ENCODE results near the gene NEDD9. TPM values are rescaled to one million over a fixed set of nuclear protein-coding genes. Genes with fewer than 3 reads are reported as not detected.

The NEDD9 gene
- polyA plus RNA-seq, 3 donors = 18.2 to 35.9 (median 33.0) TPM

DNA sequence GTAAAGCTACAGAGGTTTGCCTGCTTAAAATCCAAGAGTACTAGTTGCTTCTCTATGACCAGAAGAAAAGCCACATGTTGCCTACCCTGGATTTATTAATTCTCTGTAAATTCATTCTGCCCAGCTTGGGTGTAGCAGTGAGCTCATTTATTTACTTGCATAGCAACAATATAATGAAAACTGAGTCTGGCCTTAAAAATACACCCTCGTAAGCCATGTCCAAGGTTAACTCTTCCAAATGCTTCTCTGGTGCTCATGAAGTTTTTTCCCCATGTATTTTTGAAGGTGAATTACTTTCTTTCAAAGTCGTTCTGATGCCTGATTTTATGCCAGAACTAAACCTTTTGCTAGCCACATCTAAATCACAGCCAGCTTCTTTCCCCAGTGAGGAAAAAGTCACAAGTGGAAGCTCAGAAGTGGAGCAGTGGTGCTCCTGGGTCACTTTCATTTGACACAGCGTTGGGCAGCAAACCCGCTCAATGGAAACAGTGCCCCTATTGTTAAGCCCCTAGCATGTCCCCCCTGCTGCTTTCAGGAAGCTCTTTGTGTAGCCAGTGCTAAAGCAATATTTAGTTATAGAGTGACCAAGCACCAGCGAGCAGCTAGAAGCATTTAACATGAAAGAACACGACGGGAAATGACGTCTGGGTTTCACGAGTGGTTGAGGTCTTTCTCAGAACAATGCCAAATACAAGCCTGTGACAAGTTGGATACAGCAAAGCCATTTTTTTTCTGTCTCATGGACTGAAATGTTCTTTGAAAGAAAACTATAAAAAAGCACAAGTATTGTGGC lies 29.8 kb downstream of the NEDD9 start:
- peak overlapping the region in 2 of 7 donors; percentile 13 to 65 for H3K27ac Mint-ChIP-seq
- H3K9me3 ChIP-seq (replicated peaks in 1 of 2; ENCODE audit: control insufficient read depth in 1 of 2, insufficient read depth in 1 of 2, low read length in 2 of 2) = no peaks in the 10 kb centered on the region
- no peak overlapping the region for H3K4me3 Mint-ChIP-seq
- H3K36me3 ChIP-seq (replicated peaks in 1 of 2; ENCODE audit: control insufficient read depth in 1 of 2, insufficient read depth in 2 of 2, low read length in 2 of 2) = peaks cover 5 to 47% of the 10 kb centered on the region in 2 donors
- peaks cover 0 to 2% (median 0%) of the 10 kb centered on the region in 7 donors for H3K9me3 Mint-ChIP-seq
- no peak overlapping the region for H2AFZ ChIP-seq (ENCODE audit: insufficient read depth, low read depth, low read length, poor library complexity, severe bottlenecking)
- H3K27ac ChIP-seq (ENCODE audit: low read depth in 1 of 2, low read length in 2 of 2) = no peak overlapping the region
- no peaks in the 10 kb centered on the region for H4K20me1 ChIP-seq (ENCODE audit: insufficient read depth, low read length)
- peaks cover 62 to 63% of the 10 kb centered on the region in 2 donors for H3K36me3 Mint-ChIP-seq
- H3K27me3 ChIP-seq (ENCODE audit: control insufficient read depth in 2 of 2, insufficient read depth in 2 of 2, low read length in 2 of 2) = no peaks in the 10 kb centered on the region
- H3K4me2 ChIP-seq (replicated peaks; ENCODE audit: extremely low read depth, low read length, poor library complexity, severe bottlenecking) = no peak overlapping the region
- intact Hi-C loops (cut with micrococcal nuclease) = no loop called here
- no peak overlapping the region for H3K4me3 ChIP-seq (replicated peaks in 1 of 3; ENCODE audit: low read depth in 2 of 3, low read length in 3 of 3)
- H3K27me3 Mint-ChIP-seq (ENCODE audit: low read depth in 3 of 3) = peaks cover 0 to 5% (median 0%) of the 10 kb centered on the region in 3 donors
- no peak overlapping the region for H3K9ac ChIP-seq (ENCODE audit: insufficient read depth, low read length, poor library complexity, severe bottlenecking)
- TF ChIP-seq, protein P1, sequence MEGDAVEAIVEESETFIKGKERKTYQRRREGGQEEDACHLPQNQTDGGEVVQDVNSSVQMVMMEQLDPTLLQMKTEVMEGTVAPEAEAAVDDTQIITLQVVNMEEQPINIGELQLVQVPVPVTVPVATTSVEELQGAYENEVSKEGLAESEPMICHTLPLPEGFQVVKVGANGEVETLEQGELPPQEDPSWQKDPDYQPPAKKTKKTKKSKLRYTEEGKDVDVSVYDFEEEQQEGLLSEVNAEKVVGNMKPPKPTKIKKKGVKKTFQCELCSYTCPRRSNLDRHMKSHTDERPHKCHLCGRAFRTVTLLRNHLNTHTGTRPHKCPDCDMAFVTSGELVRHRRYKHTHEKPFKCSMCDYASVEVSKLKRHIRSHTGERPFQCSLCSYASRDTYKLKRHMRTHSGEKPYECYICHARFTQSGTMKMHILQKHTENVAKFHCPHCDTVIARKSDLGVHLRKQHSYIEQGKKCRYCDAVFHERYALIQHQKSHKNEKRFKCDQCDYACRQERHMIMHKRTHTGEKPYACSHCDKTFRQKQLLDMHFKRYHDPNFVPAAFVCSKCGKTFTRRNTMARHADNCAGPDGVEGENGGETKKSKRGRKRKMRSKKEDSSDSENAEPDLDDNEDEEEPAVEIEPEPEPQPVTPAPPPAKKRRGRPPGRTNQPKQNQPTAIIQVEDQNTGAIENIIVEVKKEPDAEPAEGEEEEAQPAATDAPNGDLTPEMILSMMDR (IDR thresholded peaks at IDR 0.05) = no peak
- 98% methylated on average over 7 of the region's 9 CpGs for WGBS (ENCODE audit: insufficient coverage)
- peaks cover 34% of the 10 kb centered on the region for H3K4me1 Mint-ChIP-seq
- no peak for DNase-seq
- peaks cover 3% of the 10 kb centered on the region for H3K79me2 ChIP-seq (ENCODE audit: insufficient read depth, low read length)
- peaks cover 23 to 25% of the 10 kb centered on the region in 2 donors for H3K4me1 ChIP-seq (ENCODE audit: control insufficient read depth in 1 of 2, insufficient read depth in 2 of 2, low read length in 2 of 2)

- H3K4me1 ChIP-seq (ENCODE audit: control insufficient read depth in 1 of 2, insufficient read depth in 2 of 2, low read length in 2 of 2) = peaks cover 17 to 18% of the 10 kb centered on the region in 2 donors
- intact Hi-C loops (cut with micrococcal nuclease) = no loop called here
- H3K9me3 ChIP-seq (replicated peaks in 1 of 2; ENCODE audit: control insufficient read depth in 1 of 2, insufficient read depth in 1 of 2, low read length in 2 of 2) = no peaks in the 10 kb centered on the region
- H3K79me2 ChIP-seq (ENCODE audit: insufficient read depth, low read length) = peaks cover 3% of the 10 kb centered on the region
- no CpG with 5 or more reads among the region's 4 CpGs for WGBS (ENCODE audit: insufficient coverage)
- H3K27ac ChIP-seq (ENCODE audit: low read depth in 1 of 2, low read length in 2 of 2) = no peak overlapping the region
- Mint-ChIP-seq H3K36me3 (peaks cover 63 to 65% of the 10 kb centered on the region in 2 donors), H3K27me3 (ENCODE audit: low read depth in 3 of 3) (peaks cover 0 to 5% (median 1%) of the 10 kb centered on the region in 3 donors), H3K27ac (peak overlapping the region in 1 of 7 donors; percentile 30), H3K9me3 (peaks cover 0 to 2% (median 0%) of the 10 kb centered on the region in 7 donors), H3K4me1 (peaks cover 28% of the 10 kb centered on the region), H3K4me3 (no peak overlapping the region)
- H3K27me3 ChIP-seq (ENCODE audit: control insufficient read depth in 2 of 2, insufficient read depth in 2 of 2, low read length in 2 of 2) = no peaks in the 10 kb centered on the region
- no peak overlapping the region for H3K9ac ChIP-seq (ENCODE audit: insufficient read depth, low read length, poor library complexity, severe bottlenecking)
- H3K4me3 ChIP-seq (replicated peaks in 1 of 3; ENCODE audit: low read depth in 2 of 3, low read length in 3 of 3) = no peak overlapping the region
- no peak for DNase-seq
- TF ChIP-seq, protein P1 (IDR thresholded peaks at IDR 0.05) = no peak
- H4K20me1 ChIP-seq (ENCODE audit: insufficient read depth, low read length) = no peaks in the 10 kb centered on the region
- H3K36me3 ChIP-seq (replicated peaks in 1 of 2; ENCODE audit: control insufficient read depth in 1 of 2, insufficient read depth in 2 of 2, low read length in 2 of 2) = peaks cover 8 to 53% of the 10 kb centered on the region in 2 donors
- no peak overlapping the region for H2AFZ ChIP-seq (ENCODE audit: insufficient read depth, low read depth, low read length, poor library complexity, severe bottlenecking)
- H3K4me2 ChIP-seq (replicated peaks; ENCODE audit: extremely low read depth, low read length, poor library complexity, severe bottlenecking) = no peak overlapping the region
These were observed 30.5 kb downstream of the NEDD9 start for GRCh38 chr6:11201772-11202512.

Data from CD14-positive monocyte (primary cell).